GM18498 (cell line): Measurements from ENCODE around the gene SOCS1.
"Not testable (repeated sequence)": the region's sequence is repeated elsewhere in the genome, so short reads cannot be mapped to it uniquely, and the experiment has no call there.

Experiments
- ATAC-seq: cut with Tn5 transposase; IDR thresholded peaks from one replicate; pipeline ENCODE4 v1.9.1; 2021; ENCODE audit warnings: mild to moderate bottlenecking, moderate library complexity; ENCODE audit not compliant: unreplicated experiment

The SOCS1 gene

GRCh38 chr16:11231367-11231970 is 24.5 kb downstream of the SOCS1 start:
- ATAC-seq: no peak

DNA sequence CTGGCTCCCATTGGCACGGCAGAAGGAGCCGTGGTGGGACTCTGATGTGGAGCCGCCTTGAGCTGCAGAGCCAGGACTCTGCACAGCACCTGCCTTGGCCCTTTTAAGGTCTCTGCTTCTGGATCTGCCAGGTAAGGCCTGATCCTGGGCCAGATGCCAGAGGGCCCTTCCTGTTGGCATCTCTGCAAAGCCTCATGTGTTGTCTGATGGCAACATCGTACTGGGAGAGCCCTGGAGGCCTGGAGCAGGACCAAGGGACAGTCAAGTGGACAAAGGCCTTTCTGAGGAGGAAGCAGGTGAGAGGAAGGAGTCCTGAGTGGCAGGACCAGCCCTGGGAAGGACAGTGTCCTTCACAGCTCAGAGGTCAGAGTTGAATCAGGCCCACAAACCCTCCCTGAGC is 26.1 kb downstream of the SOCS1 start:
- no peak for ATAC-seq

DNA sequence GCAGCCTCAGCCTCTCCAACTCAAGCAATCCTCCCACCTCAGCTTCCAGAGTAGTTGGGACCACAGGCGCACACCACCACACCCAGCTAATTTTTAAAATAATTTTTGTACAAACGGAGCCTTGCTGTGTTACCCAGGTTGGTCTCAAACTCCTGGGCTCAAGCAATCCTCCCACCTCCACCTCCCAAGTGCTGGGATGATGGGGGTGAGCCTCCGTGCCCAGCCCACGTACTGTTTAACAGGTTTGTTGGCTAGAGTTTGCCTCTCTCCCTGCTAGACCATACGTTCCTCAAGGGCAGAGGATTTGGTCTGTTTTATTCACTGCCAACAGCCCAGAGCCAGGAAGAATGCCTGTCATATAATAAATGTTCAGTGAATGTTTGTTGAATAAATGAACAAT is 26.6 kb downstream of the SOCS1 start:
- ATAC-seq: no peak

- peak; percentile 6 for ATAC-seq
Observed at GRCh38 chr16:11225677-11226549, 30.1 kb downstream of the SOCS1 start.

GRCh38 chr16:11224894-11225676 is 30.9 kb downstream of the SOCS1 start:
- peak; percentile 85 for ATAC-seq

GRCh38 chr16:11224096-11224893 is 31.7 kb downstream of the SOCS1 start:
- ATAC-seq: peak; percentile 31

- not testable (repeated sequence) for ATAC-seq
Observed at GRCh38 chr16:11220507-11220906, 35.5 kb downstream of the SOCS1 start.

GRCh38 chr16:11219178-11219577 is 36.8 kb downstream of the SOCS1 start:
- ATAC-seq: no peak

- ATAC-seq: no peak
Observed at GRCh38 chr16:11218604-11218962, 37.4 kb downstream of the SOCS1 start.

- no peak for ATAC-seq
Observed at GRCh38 chr16:11217651-11218603, 38.1 kb downstream of the SOCS1 start.

GRCh38 chr16:11215935-11216556 is 40.0 kb downstream of the SOCS1 start:
- no peak for ATAC-seq

- no peak for ATAC-seq
Observed at GRCh38 chr16:11213799-11214198, 42.2 kb downstream of the SOCS1 start.

DNA sequence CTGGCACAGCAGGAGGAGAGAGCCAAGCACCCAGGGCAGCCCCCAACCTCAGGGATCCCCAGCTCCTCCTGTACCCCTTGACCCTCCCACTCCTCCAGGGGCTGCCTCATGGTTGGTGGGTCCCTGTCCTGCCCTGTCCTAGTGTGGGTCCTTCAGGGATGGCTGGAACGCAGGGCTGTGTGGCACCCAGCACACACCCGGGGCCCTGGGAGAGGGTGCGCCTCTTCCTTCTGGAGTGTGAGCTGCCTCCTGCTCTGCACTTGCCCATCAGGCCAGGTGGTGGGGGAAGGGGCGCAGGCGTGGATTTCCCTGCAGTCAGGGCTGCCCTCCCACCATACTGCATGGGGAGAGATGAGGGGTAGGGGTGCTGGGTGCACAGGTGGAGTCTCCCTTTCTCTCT is 42.6 kb downstream of the SOCS1 start:
- no peak for ATAC-seq

DNA sequence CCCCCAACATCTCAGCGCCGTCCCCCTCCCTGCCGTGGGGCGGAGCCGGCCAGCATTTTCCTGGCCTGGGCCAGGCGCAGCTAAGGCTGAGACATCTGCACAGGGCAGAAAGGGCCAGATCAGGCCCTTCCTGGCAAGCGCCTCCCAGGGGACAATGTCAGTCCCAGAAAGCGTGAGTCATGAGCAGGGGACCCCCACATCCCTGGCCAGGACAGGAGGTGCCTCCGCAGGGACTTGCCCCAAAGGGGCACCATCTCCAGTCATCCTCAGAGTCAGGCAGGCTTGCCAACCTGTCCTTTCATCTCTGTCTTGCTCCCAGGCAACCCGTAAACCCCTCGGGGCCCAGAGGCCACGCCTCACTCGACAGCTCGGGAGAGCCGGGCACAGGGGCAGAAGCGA is 43.2 kb downstream of the SOCS1 start:
- no peak for ATAC-seq

- ATAC-seq: no peak
Observed at GRCh38 chr16:11211977-11212797, 43.8 kb downstream of the SOCS1 start.

GRCh38 chr16:11211061-11211976 is 44.7 kb downstream of the SOCS1 start:
- no peak for ATAC-seq

- no peak for ATAC-seq
Observed at GRCh38 chr16:11210260-11210659, 45.7 kb downstream of the SOCS1 start.
